ENCODE data around the gene OTOGL. TPM values are rescaled to one million over a fixed set of nuclear protein-coding genes. Genes with fewer than 3 reads are reported as not detected.
"Not testable (repeated sequence)": the region's sequence is repeated elsewhere in the genome, so short reads cannot be mapped to it uniquely, and the experiment has no call there.

Gene OTOGL
- total RNA-seq = under 1 TPM in 1 of 2 donors, not detected in 1; 0.47 TPM
- long read RNA-seq = 0 reads

- DNase-seq = no peak
Observed at GRCh38 chr12:80099259-80099658, at the start of gene OTOGL. Gene OTOGL, plus strand, starts transcription at chr12:80099537. Its CDS starts 109,895 bp downstream, at chr12:80209432.

GRCh38 chr12:80050236-80050635, 49.1 kb upstream of the OTOGL start:
- ATAC-seq = no peak
- no peak for DNase-seq
- intact Hi-C loops (cut with DNase I, micrococcal nuclease) = no loop called here

More at GRCh38 chr12:80099259-80099658, at the start of gene OTOGL:
- no peak for ATAC-seq
- intact Hi-C loops (cut with DNase I, micrococcal nuclease) = no loop called here

- no peak for ATAC-seq
- intact Hi-C loops (cut with DNase I, micrococcal nuclease) = no loop called here
- DNase-seq = peak; percentile 11 to 72
Observed at GRCh38 chr12:80053051-80053790, 46.1 kb upstream of the OTOGL start.

- intact Hi-C loops (cut with DNase I, micrococcal nuclease) = no loop called here
- DNase-seq = no peak
- ATAC-seq = no peak
Observed at GRCh38 chr12:80056232-80056631, 43.1 kb upstream of the OTOGL start.

GRCh38 chr12:80056845-80057244, 42.5 kb upstream of the OTOGL start:
- intact Hi-C loops (cut with DNase I, micrococcal nuclease) = no loop called here
- ATAC-seq (no peak), DNase-seq (no peak)

GRCh38 chr12:80058586-80058985, 40.8 kb upstream of the OTOGL start:
- intact Hi-C loops (cut with DNase I, micrococcal nuclease) = no loop called here
- DNase-seq = no peak
- ATAC-seq = no peak

GRCh38 chr12:80059102-80059501, 40.2 kb upstream of the OTOGL start:
- intact Hi-C loops (cut with DNase I, micrococcal nuclease) = no loop called here
- no peak for ATAC-seq

GRCh38 chr12:80059875-80060274, 39.5 kb upstream of the OTOGL start:
- DNase-seq = no peak
- ATAC-seq = no peak
- intact Hi-C loops (cut with DNase I, micrococcal nuclease) = no loop called here

More at GRCh38 chr12:80059102-80059501, 40.2 kb upstream of the OTOGL start:
- DNase-seq = no peak

- ATAC-seq (no peak), DNase-seq (no peak)
- intact Hi-C loops (cut with DNase I, micrococcal nuclease) = no loop called here
Observed at GRCh38 chr12:80064269-80064668, 35.1 kb upstream of the OTOGL start.

GRCh38 chr12:80064951-80065350, 34.4 kb upstream of the OTOGL start:
- no peak for ATAC-seq
- DNase-seq = no peak
- intact Hi-C loops (cut with DNase I, micrococcal nuclease) = no loop called here

GRCh38 chr12:80068173-80068572, 31.2 kb upstream of the OTOGL start:
- ATAC-seq (no peak), DNase-seq (no peak)
- intact Hi-C loops (cut with DNase I, micrococcal nuclease) = no loop called here

GRCh38 chr12:80083892-80084614, 15.3 kb upstream of the OTOGL start:
- ATAC-seq (peak; percentile 28), DNase-seq (peak in 1 of 2 donors; percentile 8)
- intact Hi-C loops (cut with DNase I, micrococcal nuclease) = not testable (repeated sequence)

- ATAC-seq (no peak), DNase-seq (no peak)
- intact Hi-C loops (cut with DNase I, micrococcal nuclease) = no loop called here
Observed at GRCh38 chr12:80086025-80086424, 13.3 kb upstream of the OTOGL start.

- intact Hi-C loops (cut with DNase I, micrococcal nuclease) = no loop called here
- DNase-seq (no peak), ATAC-seq (no peak)
Observed at GRCh38 chr12:80087486-80088213, 11.7 kb upstream of the OTOGL start.

GRCh38 chr12:80100591-80100990, 1.3 kb downstream of the OTOGL start:
- intact Hi-C loops (cut with DNase I, micrococcal nuclease) = no loop called here
- DNase-seq (no peak), ATAC-seq (no peak)

GRCh38 chr12:80101126-80101525, 1.8 kb downstream of the OTOGL start:
- ATAC-seq = no peak
- no peak for DNase-seq
- intact Hi-C loops (cut with DNase I, micrococcal nuclease) = no loop called here

- ATAC-seq (no peak), DNase-seq (no peak)
- intact Hi-C loops (cut with DNase I, micrococcal nuclease) = no loop called here
Observed at GRCh38 chr12:80107221-80107620, 7.9 kb downstream of the OTOGL start.

- intact Hi-C loops (cut with DNase I, micrococcal nuclease) = no loop called here
- DNase-seq (no peak), ATAC-seq (no peak)
Observed at GRCh38 chr12:80116735-80117134, 17.4 kb downstream of the OTOGL start.

GRCh38 chr12:80118565-80119324, 19.4 kb downstream of the OTOGL start:
- ATAC-seq (no peak), DNase-seq (no peak)
- intact Hi-C loops (cut with DNase I, micrococcal nuclease) = no loop called here

Data from left colon (tissue), 2 donors.